ENCODE data around the gene SH2D5. TPM values are rescaled to one million over a fixed set of nuclear protein-coding genes. Genes with fewer than 3 reads are reported as not detected.

Gene SH2D5
- total and polyA plus RNA-seq, 4 donors: 0.37 to 0.93 (median 0.52) TPM; not detected in 1

- ATAC-seq (ENCODE audit: insufficient read depth, low FRiP score): no peak
- Histone ChIP-seq H3K27me3 (ENCODE audit: control insufficient read depth in 3 of 3, insufficient read depth in 3 of 3, low read length in 2 of 3) (peaks cover 0 to 21% (median under 1%) of the 10 kb centered on the region in 3 donors), H3K9me3 (ENCODE audit: control insufficient read depth in 4 of 4, insufficient read depth in 3 of 4, low read length in 3 of 4) (peaks cover 0 to 2% (median 0%) of the 10 kb centered on the region in 4 donors), H3K4me1 (ENCODE audit: control insufficient read depth in 5 of 5, insufficient read depth in 5 of 5, low read length in 5 of 5) (no peaks in the 10 kb centered on the region), H3K27ac (ENCODE audit: low read depth in 1 of 2, low read length in 1 of 2) (no peak overlapping the region), H3K4me3 (no peak overlapping the region), H3K9ac (ENCODE audit: insufficient read depth in 1 of 2, low read length in 2 of 2) (no peak overlapping the region), H3K36me3 (ENCODE audit: control insufficient read depth in 4 of 4, insufficient read depth in 4 of 4, low read length in 4 of 4) (no peaks in the 10 kb centered on the region)
- DNase-seq: peak in 1 of 3 donors; percentile 6
- 91 to 92% methylated on average over 29 to 35 of the region's 35 CpGs for WGBS, 2 donors
- TF ChIP-seq CTCF (IDR thresholded peaks at IDR 0.05; ENCODE audit: control extremely low read depth, extremely low read depth): no peak
Measured at GRCh38 chr1:20723537-20724363, 8.8 kb downstream of the SH2D5 start.

GRCh38 chr1:20723159-20723536 lies 9.4 kb downstream of the SH2D5 start:
- WGBS, 2 donors: 81 to 86% methylated on average over 4 of the region's 4 CpGs
- Histone ChIP-seq H3K36me3 (ENCODE audit: control insufficient read depth in 4 of 4, insufficient read depth in 4 of 4, low read length in 4 of 4) (no peaks in the 10 kb centered on the region), H3K9ac (ENCODE audit: insufficient read depth in 1 of 2, low read length in 2 of 2) (no peak overlapping the region), H3K27ac (ENCODE audit: low read depth in 1 of 2, low read length in 1 of 2) (no peak overlapping the region), H3K4me3 (no peak overlapping the region), H3K27me3 (ENCODE audit: control insufficient read depth in 3 of 3, insufficient read depth in 3 of 3, low read length in 2 of 3) (peaks cover 0 to 19% (median 0%) of the 10 kb centered on the region in 3 donors), H3K4me1 (ENCODE audit: control insufficient read depth in 5 of 5, insufficient read depth in 5 of 5, low read length in 5 of 5) (no peaks in the 10 kb centered on the region), H3K9me3 (ENCODE audit: control insufficient read depth in 4 of 4, insufficient read depth in 3 of 4, low read length in 3 of 4) (peaks cover 0 to 2% (median 0%) of the 10 kb centered on the region in 4 donors)
- no peak for ATAC-seq (ENCODE audit: insufficient read depth, low FRiP score)
- no peak for TF ChIP-seq CTCF (IDR thresholded peaks at IDR 0.05; ENCODE audit: control extremely low read depth, extremely low read depth)
- DNase-seq: no peak

DNA sequence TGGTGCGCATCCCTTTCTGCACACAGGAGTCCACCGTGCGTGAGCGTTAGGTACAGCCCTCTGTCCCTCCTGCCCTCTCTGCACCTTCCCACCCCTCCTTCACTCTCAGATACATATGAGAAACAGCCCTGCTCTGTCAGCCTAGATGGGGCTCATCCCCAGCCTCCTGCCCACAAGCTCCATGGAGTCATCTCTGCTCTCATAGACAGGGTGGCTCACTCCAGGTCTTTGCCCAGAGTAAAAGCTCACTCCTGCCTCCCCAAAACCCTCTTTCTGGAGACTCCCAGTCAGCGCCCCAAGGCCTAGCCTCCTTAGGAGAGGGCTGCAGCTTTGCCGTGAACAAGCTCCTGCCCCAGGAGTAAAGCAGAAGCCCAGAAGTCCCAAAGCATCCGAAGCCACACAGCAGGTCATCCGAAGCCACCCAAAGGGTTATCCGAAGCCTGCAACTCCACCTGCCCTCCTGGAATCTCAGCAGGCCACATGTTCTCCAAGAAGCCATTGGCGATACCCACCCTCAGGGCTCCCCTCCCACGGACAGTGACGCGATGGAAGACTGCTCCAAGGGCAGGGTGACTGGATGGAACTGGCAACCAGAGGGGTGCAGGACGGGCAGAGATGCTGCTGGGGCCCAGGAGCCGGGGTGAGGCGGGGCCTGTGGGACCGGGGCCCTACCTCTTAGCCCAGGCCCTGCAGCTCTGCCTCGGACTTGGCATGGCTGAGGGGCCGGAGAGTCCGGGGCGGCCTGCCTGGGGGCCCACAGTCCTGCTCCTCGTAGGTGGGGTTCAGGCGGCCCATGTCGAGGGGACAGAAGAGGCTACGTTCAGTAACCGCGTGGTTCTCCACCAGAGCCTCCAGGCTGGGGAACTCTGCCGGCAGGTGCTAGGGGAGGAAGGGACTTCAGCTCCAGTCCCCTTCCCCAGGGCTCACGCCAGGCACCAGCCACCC lies 11.1 kb downstream of the SH2D5 start:
- Histone ChIP-seq H3K27ac (ENCODE audit: low read depth in 1 of 2, low read length in 1 of 2) (no peak overlapping the region), H3K9me3 (ENCODE audit: control insufficient read depth in 4 of 4, insufficient read depth in 3 of 4, low read length in 3 of 4) (peaks cover 0 to under 1% (median 0%) of the 10 kb centered on the region in 4 donors), H3K27me3 (ENCODE audit: control insufficient read depth in 3 of 3, insufficient read depth in 3 of 3, low read length in 2 of 3) (peaks cover 0 to 21% (median 4%) of the 10 kb centered on the region in 3 donors), H3K4me3 (no peak overlapping the region), H3K4me1 (ENCODE audit: control insufficient read depth in 5 of 5, insufficient read depth in 5 of 5, low read length in 5 of 5) (peaks cover 0 to 4% (median 0%) of the 10 kb centered on the region in 5 donors), H3K9ac (ENCODE audit: insufficient read depth in 1 of 2, low read length in 2 of 2) (no peak overlapping the region), H3K36me3 (ENCODE audit: control insufficient read depth in 4 of 4, insufficient read depth in 4 of 4, low read length in 4 of 4) (no peaks in the 10 kb centered on the region)
- 93 to 94% methylated on average over 29 of the region's 29 CpGs for WGBS, 2 donors
- DNase-seq (peak in 1 of 3 donors; percentile 9), ATAC-seq (ENCODE audit: insufficient read depth, low FRiP score) (no peak)
- TF ChIP-seq CTCF (IDR thresholded peaks at IDR 0.05; ENCODE audit: control extremely low read depth, extremely low read depth): no peak
